Measurements from ENCODE around the gene ANKMY2. TPM values are rescaled to one million over a fixed set of nuclear protein-coding genes. Genes with fewer than 3 reads are reported as not detected.

ANKMY2 gene
- polyA plus RNA-seq, 1 donor from 2014 or later = 94.7 TPM

- Histone ChIP-seq H3K9me2 (ENCODE audit: insufficient read depth, low read length) (no peaks in the 10 kb centered on the region), H3K9ac (ENCODE audit: low read length) (no peak overlapping the region)
These were observed 73.6 kb downstream of the ANKMY2 start for GRCh38 chr7:16571941-16572340.

GRCh38 chr7:16564909-16565426 is 80.6 kb downstream of the ANKMY2 start:
- H3K36me3 ChIP-seq (ENCODE audit: insufficient read depth, low read length) = no peaks in the 10 kb centered on the region
- H3K27me3 ChIP-seq (ENCODE audit: insufficient read depth, low read depth, low read length) = no peaks in the 10 kb centered on the region
- no peaks in the 10 kb centered on the region for H3F3A ChIP-seq (ENCODE audit: insufficient read depth, low read length, poor library complexity, severe bottlenecking)
- H3K4me3 ChIP-seq (ENCODE audit: low read length) = no peak overlapping the region
- H3K4me2 ChIP-seq (ENCODE audit: low read length) = no peak overlapping the region
- no peaks in the 10 kb centered on the region for H4K20me1 ChIP-seq (ENCODE audit: insufficient read depth)
- H3K9ac ChIP-seq (ENCODE audit: low read length) = no peak overlapping the region
- H3K79me2 ChIP-seq (replicated peaks; ENCODE audit: insufficient read depth, low read length) = no peaks in the 10 kb centered on the region
- H2AFZ ChIP-seq (ENCODE audit: low read depth, low read length) = no peak overlapping the region
- peak; percentile 88 for TF ChIP-seq CTCF (IDR thresholded peaks at IDR 0.05; ENCODE audit: poor library complexity, severe bottlenecking)
- TF ChIP-seq RAD21 (conservative IDR thresholded peaks at IDR 0.05) = peak; percentile 94
- peak; percentile 92 for TF ChIP-seq SMC3 (conservative IDR thresholded peaks at IDR 0.05; ENCODE audit: poor library complexity)
- TF ChIP-seq EZH2 (IDR thresholded peaks at IDR 0.05; ENCODE audit: borderline replicate concordance, insufficient read depth, low read length, poor library complexity, severe bottlenecking) = no peak
- H3K9me2 ChIP-seq (ENCODE audit: insufficient read depth, low read length) = no peaks in the 10 kb centered on the region
- H3K27ac ChIP-seq (ENCODE audit: low read length) = no peak overlapping the region
- H3K9me3 ChIP-seq (ENCODE audit: low read length) = no peaks in the 10 kb centered on the region

More at GRCh38 chr7:16571941-16572340, 73.6 kb downstream of the ANKMY2 start:
- no peaks in the 10 kb centered on the region for H3K9me3 ChIP-seq (ENCODE audit: low read length)
- H3K4me3 ChIP-seq (ENCODE audit: low read length) = no peak overlapping the region
- H3K4me2 ChIP-seq (ENCODE audit: low read length) = no peak overlapping the region
- H3F3A ChIP-seq (ENCODE audit: insufficient read depth, low read length, poor library complexity, severe bottlenecking) = no peaks in the 10 kb centered on the region
- H3K79me2 ChIP-seq (replicated peaks; ENCODE audit: insufficient read depth, low read length) = no peaks in the 10 kb centered on the region
- H3K36me3 ChIP-seq (ENCODE audit: insufficient read depth, low read length) = no peaks in the 10 kb centered on the region
- TF ChIP-seq MXI1 (conservative IDR thresholded peaks at IDR 0.05; ENCODE audit: poor library complexity, severe bottlenecking) (no peak), CTCF (IDR thresholded peaks at IDR 0.05; ENCODE audit: poor library complexity, severe bottlenecking) (no peak), REST (IDR thresholded peaks at IDR 0.05; ENCODE audit: borderline replicate concordance) (no peak), SMC3 (conservative IDR thresholded peaks at IDR 0.05; ENCODE audit: poor library complexity) (no peak), EZH2 (IDR thresholded peaks at IDR 0.05; ENCODE audit: borderline replicate concordance, insufficient read depth, low read length, poor library complexity, severe bottlenecking) (no peak), TAF1 (IDR thresholded peaks at IDR 0.05; ENCODE audit: low read depth) (no peak), RAD21 (conservative IDR thresholded peaks at IDR 0.05) (no peak), POLR2AphosphoS5 (IDR thresholded peaks at IDR 0.05) (no peak), EP300 (conservative IDR thresholded peaks at IDR 0.05; ENCODE audit: poor library complexity, severe bottlenecking) (no peak)
- no peaks in the 10 kb centered on the region for H4K20me1 ChIP-seq (ENCODE audit: insufficient read depth)
- H3K27me3 ChIP-seq (ENCODE audit: insufficient read depth, low read depth, low read length) = no peaks in the 10 kb centered on the region
- no peak overlapping the region for H2AFZ ChIP-seq (ENCODE audit: low read depth, low read length)
- H3K27ac ChIP-seq (ENCODE audit: low read length) = no peak overlapping the region
